Endothelial cell of umbilical vein (primary cell): ENCODE results near the gene IGSF1.

Experiments
- CTCF ChIP-seq, 2 donors: IDR thresholded peaks; 1 replicate in 1 of 2; 2 replicates in 1 of 2; pipeline ENCODE4 v1.5.1; 2011; ENCODE audit warnings: low read length in 2 of 2, mild to moderate bottlenecking in 2 of 2, moderate library complexity in 2 of 2, control low read depth in 1 of 2, inconsistent platforms in 1 of 2, low read depth in 1 of 2; ENCODE audit not compliant: insufficient read depth in 1 of 2; ENCODE audit errors: extremely low read depth in 1 of 2
- EZH2 ChIP-seq: IDR thresholded peaks from 2 replicates; pipeline ENCODE4 v1.6.1; 2012; ENCODE audit warnings: borderline replicate concordance, low read depth, mild to moderate bottlenecking, moderate library complexity, low read length, inconsistent platforms; ENCODE audit not compliant: severe bottlenecking
- FOS ChIP-seq: IDR thresholded peaks from 2 replicates; pipeline ENCODE4 v1.6.1; 2011; ENCODE audit warnings: mild to moderate bottlenecking, low read length, moderate library complexity, borderline replicate concordance; ENCODE audit not compliant: insufficient read depth
- GATA2 ChIP-seq: IDR thresholded peaks from 2 replicates; pipeline ENCODE4 v1.7.0; 2011; ENCODE audit warnings: low read depth, mild to moderate bottlenecking, moderate library complexity, mixed read lengths, low read length; ENCODE audit not compliant: insufficient read length, insufficient read depth
- JUN ChIP-seq: IDR thresholded peaks from 2 replicates; pipeline ENCODE4 v1.6.1; 2011; ENCODE audit warnings: borderline replicate concordance, low read depth; ENCODE audit not compliant: insufficient read length, insufficient read depth
- MAX ChIP-seq: IDR thresholded peaks from 2 replicates; pipeline ENCODE4 v1.6.1; 2011; ENCODE audit not compliant: insufficient read depth, insufficient read length
- MYC ChIP-seq: IDR thresholded peaks from one replicate; pipeline ENCODE4 v1.6.1; 2011; ENCODE audit warnings: mild to moderate bottlenecking, low read depth, low read length
- POLR2A ChIP-seq: IDR thresholded peaks from 2 replicates; pipeline ENCODE4 v1.6.1; 2012; ENCODE audit warnings: low read depth, mild to moderate bottlenecking, control low read depth, low read length
- POLR2AphosphoS5 ChIP-seq: IDR thresholded peaks from 2 replicates; pipeline ENCODE4 v1.6.1; 2012; ENCODE audit warnings: low read depth, mild to moderate bottlenecking, control low read depth, low read length, moderate library complexity; ENCODE audit not compliant: insufficient read depth

- TF ChIP-seq CTCF (IDR thresholded peaks at IDR 0.05; ENCODE audit: extremely low read depth in 1 of 2, insufficient read depth in 1 of 2, low read depth in 1 of 2, low read length in 2 of 2) (no peak), MAX (no peak), EZH2 (no peak), POLR2AphosphoS5 (no peak), POLR2A (no peak), JUN (no peak), FOS (no peak), MYC (no peak), GATA2 (no peak)
Observed at GRCh38 chrX:131262200-131262599, 26.9 kb downstream of the IGSF1 start.
